Parathyroid adenoma (tissue), 2 donors: Measurements from ENCODE around the gene UNC13B.
A peak's percentile ranks its signal among the peaks of the same experiment; 100 is the strongest.
"Not testable (repeated sequence)": the region's sequence is repeated elsewhere in the genome, so short reads cannot be mapped to it uniquely, and the experiment has no call there.

ENCODE experiments used
- H2AFZ ChIP-seq: fragments of 300-600 bp; sonication (generic); one replicate; pipeline ENCODE4 v1.7.0; 2017; ENCODE audit warnings: antibody characterized with exemption, mild to moderate bottlenecking
- H3K27ac ChIP-seq: fragments of 300-600 bp; sonication (generic); one replicate; pipeline ENCODE4 v1.7.0; 2017
- H3K27me3 ChIP-seq: fragments of 300-600 bp; sonication (generic); one replicate; pipeline ENCODE4 v1.7.0; 2017; ENCODE audit warnings: low read length; ENCODE audit not compliant: control insufficient read depth, insufficient read depth
- H3K36me3 ChIP-seq: fragments of 300-600 bp; sonication (generic); one replicate; pipeline ENCODE4 v1.7.0; 2017; ENCODE audit warnings: low read length; ENCODE audit not compliant: control insufficient read depth, insufficient read depth
- H3K4me1 ChIP-seq: fragments of 300-600 bp; sonication (generic); one replicate; pipeline ENCODE4 v1.7.0; 2017; ENCODE audit warnings: control low read depth
- H3K4me2 ChIP-seq: fragments of 300-600 bp; sonication (generic); one replicate; pipeline ENCODE4 v1.7.0; 2017; ENCODE audit warnings: low read length
- H3K4me3 ChIP-seq: fragments of 300-600 bp; sonication (generic); one replicate; pipeline ENCODE4 v1.7.0; 2017; ENCODE audit warnings: low read depth, low read length
- H3K79me2 ChIP-seq: fragments of 300-600 bp; sonication (generic); one replicate; pipeline ENCODE4 v1.7.0; 2017; ENCODE audit warnings: control low read depth
- H3K9ac ChIP-seq: fragments of 300-600 bp; sonication (generic); one replicate; pipeline ENCODE4 v1.7.0; 2017; ENCODE audit warnings: mild to moderate bottlenecking
- H3K9me3 ChIP-seq: fragments of 300-600 bp; sonication (generic); one replicate; pipeline ENCODE4 v1.7.0; 2017; ENCODE audit warnings: low read length; ENCODE audit not compliant: control insufficient read depth
- TF ChIP-seq, protein P1 (sequence below): fragments of 300-600 bp; sonication (generic); IDR thresholded peaks from one replicate; pipeline ENCODE4 v1.7.0; 2017; ENCODE audit warnings: antibody characterized with exemption, mild to moderate bottlenecking
- donor health status: primary hyperparathyroidism.

UNC13B gene

DNA sequence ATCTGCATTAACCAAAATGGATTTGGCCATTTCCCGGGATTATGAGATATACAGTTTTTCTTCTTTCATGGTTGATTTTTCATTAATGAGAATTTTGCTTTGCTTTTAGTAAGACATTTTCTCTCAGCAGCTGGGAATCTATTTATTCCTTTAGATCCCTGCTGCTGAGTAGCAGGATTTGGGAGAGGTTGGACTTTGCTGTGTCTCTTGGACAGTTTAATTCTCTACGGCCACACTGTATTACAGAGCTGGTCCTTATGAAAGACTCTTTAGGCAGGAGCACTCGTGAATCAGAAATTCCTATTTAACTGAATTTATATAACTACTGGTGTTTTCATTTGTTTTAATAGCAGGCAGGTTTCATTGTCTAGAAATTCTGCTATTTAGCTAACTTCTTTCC lies 1.6 kb downstream of the UNC13B start:
- peaks cover 2% of the 10 kb centered on the region for H3K79me2 ChIP-seq
- no peak overlapping the region for H3K9ac ChIP-seq
- H3K4me3 ChIP-seq, result no peak overlapping the region

DNA sequence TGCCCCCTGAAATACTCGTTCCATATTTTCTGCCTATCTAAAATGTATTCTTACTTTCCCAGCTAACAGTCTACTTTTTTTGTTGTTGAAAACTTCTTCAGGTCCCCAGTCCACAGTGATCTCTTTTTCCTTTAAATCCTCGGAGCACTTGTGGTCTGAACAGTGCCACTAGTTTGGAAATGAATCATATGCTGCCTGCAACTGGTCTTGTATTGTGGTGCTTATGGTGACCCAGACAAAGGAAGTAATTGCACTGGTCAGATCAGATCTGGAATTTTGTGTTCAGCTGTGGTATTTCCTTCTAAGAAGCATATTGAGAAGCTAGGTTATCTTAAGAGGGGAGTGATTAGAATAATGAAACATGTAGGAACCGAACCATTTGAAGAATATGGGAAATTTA lies 2.9 kb downstream of the UNC13B start:
- peaks cover 2% of the 10 kb centered on the region for H3K79me2 ChIP-seq
- no peaks in the 10 kb centered on the region for H3K36me3 ChIP-seq
- no peaks in the 10 kb centered on the region for H3K27me3 ChIP-seq
- H3K4me3 ChIP-seq, result no peak overlapping the region
- H3K9me3 ChIP-seq, result no peaks in the 10 kb centered on the region
- no peak overlapping the region for H3K4me2 ChIP-seq
- TF ChIP-seq, protein P1, sequence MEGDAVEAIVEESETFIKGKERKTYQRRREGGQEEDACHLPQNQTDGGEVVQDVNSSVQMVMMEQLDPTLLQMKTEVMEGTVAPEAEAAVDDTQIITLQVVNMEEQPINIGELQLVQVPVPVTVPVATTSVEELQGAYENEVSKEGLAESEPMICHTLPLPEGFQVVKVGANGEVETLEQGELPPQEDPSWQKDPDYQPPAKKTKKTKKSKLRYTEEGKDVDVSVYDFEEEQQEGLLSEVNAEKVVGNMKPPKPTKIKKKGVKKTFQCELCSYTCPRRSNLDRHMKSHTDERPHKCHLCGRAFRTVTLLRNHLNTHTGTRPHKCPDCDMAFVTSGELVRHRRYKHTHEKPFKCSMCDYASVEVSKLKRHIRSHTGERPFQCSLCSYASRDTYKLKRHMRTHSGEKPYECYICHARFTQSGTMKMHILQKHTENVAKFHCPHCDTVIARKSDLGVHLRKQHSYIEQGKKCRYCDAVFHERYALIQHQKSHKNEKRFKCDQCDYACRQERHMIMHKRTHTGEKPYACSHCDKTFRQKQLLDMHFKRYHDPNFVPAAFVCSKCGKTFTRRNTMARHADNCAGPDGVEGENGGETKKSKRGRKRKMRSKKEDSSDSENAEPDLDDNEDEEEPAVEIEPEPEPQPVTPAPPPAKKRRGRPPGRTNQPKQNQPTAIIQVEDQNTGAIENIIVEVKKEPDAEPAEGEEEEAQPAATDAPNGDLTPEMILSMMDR, result no peak
- H3K9ac ChIP-seq, result no peak overlapping the region
- no peak overlapping the region for H2AFZ ChIP-seq
- no peaks in the 10 kb centered on the region for H3K4me1 ChIP-seq
- H3K27ac ChIP-seq, result no peak overlapping the region

More for the DNA sequence above, 1.6 kb downstream of the UNC13B start:
- Histone ChIP-seq H3K9me3 (no peaks in the 10 kb centered on the region), H3K36me3 (no peaks in the 10 kb centered on the region), H3K4me1 (no peaks in the 10 kb centered on the region), H3K27ac (no peak overlapping the region), H2AFZ (peak overlapping the region; percentile 95), H3K4me2 (no peak overlapping the region), H3K27me3 (no peaks in the 10 kb centered on the region)
- TF ChIP-seq, protein P1, result no peak

DNA sequence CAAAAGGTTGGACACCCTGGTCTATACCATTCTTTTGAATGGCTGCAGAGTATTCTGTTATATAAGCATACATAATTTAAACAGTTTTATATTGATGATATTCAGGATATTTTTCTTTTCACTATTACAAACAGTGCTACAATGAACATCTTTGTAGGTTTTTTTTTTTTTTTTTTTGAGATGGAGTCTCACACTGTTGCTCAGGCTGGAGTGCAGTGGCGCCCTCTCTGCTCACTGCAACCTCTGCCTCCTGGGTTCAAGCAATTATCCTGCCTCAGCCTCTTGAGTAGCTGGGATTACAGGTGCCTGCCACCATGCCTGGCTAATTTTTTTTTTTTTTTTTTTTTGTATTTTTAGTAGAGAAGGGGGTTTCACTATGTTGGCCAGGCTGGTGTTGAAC lies 5.6 kb downstream of the UNC13B start:
- H3K4me2 ChIP-seq, H3K4me3 ChIP-seq, H2AFZ ChIP-seq, H3K27ac ChIP-seq, H3K79me2 ChIP-seq, H3K9ac ChIP-seq, H3K4me1 ChIP-seq, H3K27me3 ChIP-seq, H3K9me3 ChIP-seq, H3K36me3 ChIP-seq: not testable (repeated sequence)

DNA sequence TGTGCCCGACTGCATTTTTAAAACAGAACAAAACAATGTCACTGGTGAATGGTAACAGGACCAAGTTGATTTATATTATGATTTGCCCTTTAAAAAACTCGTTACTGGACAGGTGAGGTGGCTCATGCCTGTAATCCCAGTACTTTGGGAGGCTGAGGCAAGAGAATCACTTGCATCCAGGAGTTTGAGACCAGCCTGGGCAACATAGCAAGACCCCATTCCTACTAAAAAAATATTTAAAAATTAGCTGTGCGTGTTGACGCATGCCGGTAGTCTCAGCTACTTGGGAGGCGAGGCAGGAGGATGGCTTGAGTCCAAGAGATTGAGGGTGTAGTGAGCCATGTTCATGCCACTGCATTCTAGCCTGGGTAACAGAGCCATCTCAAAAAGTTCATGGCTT lies 7.2 kb downstream of the UNC13B start:
- no peak overlapping the region for H2AFZ ChIP-seq
- no peak overlapping the region for H3K9ac ChIP-seq
- no peak overlapping the region for H3K4me2 ChIP-seq
- H3K79me2 ChIP-seq, result peaks cover 5% of the 10 kb centered on the region
- H3K4me1 ChIP-seq, result no peaks in the 10 kb centered on the region
- H3K36me3 ChIP-seq, result no peaks in the 10 kb centered on the region
- H3K9me3 ChIP-seq, result no peaks in the 10 kb centered on the region
- H3K27me3 ChIP-seq, result no peaks in the 10 kb centered on the region
- no peak overlapping the region for H3K27ac ChIP-seq
- TF ChIP-seq, protein P1, result no peak
- H3K4me3 ChIP-seq, result no peak overlapping the region

DNA sequence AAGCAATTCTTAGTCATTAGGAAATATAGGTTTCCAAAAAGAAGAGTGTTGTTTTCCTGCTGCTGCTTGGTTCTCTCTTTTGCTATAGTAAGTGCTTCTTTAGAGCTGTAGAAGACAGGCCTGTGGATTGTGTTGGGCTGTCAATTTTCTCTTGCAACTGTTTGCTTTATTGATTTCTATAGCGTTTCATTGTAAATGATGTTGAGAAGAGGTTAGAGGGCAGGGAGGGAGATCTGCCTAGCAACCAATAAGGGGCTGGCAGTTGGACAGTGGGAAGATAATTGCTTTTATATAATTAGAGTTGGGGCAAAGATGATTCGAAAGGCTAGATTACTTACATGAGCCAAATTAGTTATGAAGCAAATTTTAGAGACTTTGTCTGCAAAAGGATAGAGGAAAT lies 11.1 kb downstream of the UNC13B start:
- Histone ChIP-seq H3K36me3 (no peaks in the 10 kb centered on the region), H3K27me3 (no peaks in the 10 kb centered on the region), H2AFZ (no peak overlapping the region), H3K4me2 (no peak overlapping the region), H3K4me3 (no peak overlapping the region), H3K79me2 (peaks cover 3% of the 10 kb centered on the region), H3K9me3 (no peaks in the 10 kb centered on the region), H3K9ac (no peak overlapping the region), H3K4me1 (no peaks in the 10 kb centered on the region), H3K27ac (no peak overlapping the region)
- TF ChIP-seq, protein P1, result no peak
